Parathyroid adenoma (tissue), 2 donors: Measurements from ENCODE around the gene MSLN.

Experiments
- H2AFZ ChIP-seq: fragments of 300-600 bp; sonication (generic); one replicate; pipeline ENCODE4 v1.7.0; 2017; ENCODE audit warnings: antibody characterized with exemption, mild to moderate bottlenecking
- H3K27ac ChIP-seq: fragments of 300-600 bp; sonication (generic); one replicate; pipeline ENCODE4 v1.7.0; 2017
- H3K27me3 ChIP-seq: fragments of 300-600 bp; sonication (generic); one replicate; pipeline ENCODE4 v1.7.0; 2017; ENCODE audit warnings: low read length; ENCODE audit not compliant: control insufficient read depth, insufficient read depth
- H3K36me3 ChIP-seq: fragments of 300-600 bp; sonication (generic); one replicate; pipeline ENCODE4 v1.7.0; 2017; ENCODE audit warnings: low read length; ENCODE audit not compliant: control insufficient read depth, insufficient read depth
- H3K4me1 ChIP-seq: fragments of 300-600 bp; sonication (generic); one replicate; pipeline ENCODE4 v1.7.0; 2017; ENCODE audit warnings: control low read depth
- H3K4me2 ChIP-seq: fragments of 300-600 bp; sonication (generic); one replicate; pipeline ENCODE4 v1.7.0; 2017; ENCODE audit warnings: low read length
- H3K4me3 ChIP-seq: fragments of 300-600 bp; sonication (generic); one replicate; pipeline ENCODE4 v1.7.0; 2017; ENCODE audit warnings: low read depth, low read length
- H3K79me2 ChIP-seq: fragments of 300-600 bp; sonication (generic); one replicate; pipeline ENCODE4 v1.7.0; 2017; ENCODE audit warnings: control low read depth
- H3K9ac ChIP-seq: fragments of 300-600 bp; sonication (generic); one replicate; pipeline ENCODE4 v1.7.0; 2017; ENCODE audit warnings: mild to moderate bottlenecking
- H3K9me3 ChIP-seq: fragments of 300-600 bp; sonication (generic); one replicate; pipeline ENCODE4 v1.7.0; 2017; ENCODE audit warnings: low read length; ENCODE audit not compliant: control insufficient read depth
- CTCF ChIP-seq: fragments of 300-600 bp; sonication (generic); IDR thresholded peaks from one replicate; pipeline ENCODE4 v1.7.0; 2017; ENCODE audit warnings: antibody characterized with exemption, mild to moderate bottlenecking
- donor health status: primary hyperparathyroidism.

The MSLN gene

GRCh38 chr16:769184-769784 is 8.8 kb downstream of the MSLN start:
- Histone ChIP-seq H3K36me3 (no peaks in the 10 kb centered on the region), H3K9ac (no peak overlapping the region), H2AFZ (no peak overlapping the region), H3K79me2 (no peaks in the 10 kb centered on the region), H3K4me2 (no peak overlapping the region), H3K4me1 (no peaks in the 10 kb centered on the region), H3K27me3 (no peaks in the 10 kb centered on the region), H3K4me3 (no peak overlapping the region), H3K27ac (no peak overlapping the region), H3K9me3 (no peaks in the 10 kb centered on the region)
- TF ChIP-seq CTCF, result no peak

GRCh38 chr16:769934-770333 is 9.4 kb downstream of the MSLN start:
- Histone ChIP-seq H3K27ac (no peak overlapping the region), H3K9ac (no peak overlapping the region), H3K4me1 (no peaks in the 10 kb centered on the region), H3K27me3 (no peaks in the 10 kb centered on the region), H3K36me3 (no peaks in the 10 kb centered on the region), H2AFZ (no peak overlapping the region), H3K9me3 (no peaks in the 10 kb centered on the region), H3K4me3 (no peak overlapping the region), H3K4me2 (no peak overlapping the region), H3K79me2 (no peaks in the 10 kb centered on the region)
- TF ChIP-seq CTCF, result no peak

- no peak for TF ChIP-seq CTCF
- no peaks in the 10 kb centered on the region for H3K4me1 ChIP-seq
- H3K27me3 ChIP-seq, result no peaks in the 10 kb centered on the region
- H3K9me3 ChIP-seq, result no peaks in the 10 kb centered on the region
- no peak overlapping the region for H2AFZ ChIP-seq
- no peaks in the 10 kb centered on the region for H3K36me3 ChIP-seq
- no peak overlapping the region for H3K9ac ChIP-seq
- H3K27ac ChIP-seq, result no peak overlapping the region
- H3K79me2 ChIP-seq, result no peaks in the 10 kb centered on the region
- no peak overlapping the region for H3K4me3 ChIP-seq
- no peak overlapping the region for H3K4me2 ChIP-seq
These were observed 9.9 kb downstream of the MSLN start for GRCh38 chr16:770411-770810.

- Histone ChIP-seq H3K4me1 (no peaks in the 10 kb centered on the region), H3K27ac (no peak overlapping the region), H3K36me3 (no peaks in the 10 kb centered on the region), H3K79me2 (no peaks in the 10 kb centered on the region), H3K4me2 (no peak overlapping the region), H3K27me3 (no peaks in the 10 kb centered on the region), H3K9me3 (no peaks in the 10 kb centered on the region), H2AFZ (no peak overlapping the region), H3K4me3 (no peak overlapping the region), H3K9ac (no peak overlapping the region)
- TF ChIP-seq CTCF, result no peak
These were observed 12.4 kb downstream of the MSLN start for GRCh38 chr16:772959-773358.
